ENCODE results near the gene ATG14.
"Not testable (repeated sequence)": the region's sequence is repeated elsewhere in the genome, so short reads cannot be mapped to it uniquely, and the experiment has no call there.

The ATG14 gene

GRCh38 chr14:55411426-55412389 lies at the start of gene ATG14:
Gene ATG14 (minus strand): TSS chr14:55411830. CDS start chr14:55411822, 8 bp downstream.
- DNase-seq (ENCODE audit: low spot score): peak; percentile 83

DNA sequence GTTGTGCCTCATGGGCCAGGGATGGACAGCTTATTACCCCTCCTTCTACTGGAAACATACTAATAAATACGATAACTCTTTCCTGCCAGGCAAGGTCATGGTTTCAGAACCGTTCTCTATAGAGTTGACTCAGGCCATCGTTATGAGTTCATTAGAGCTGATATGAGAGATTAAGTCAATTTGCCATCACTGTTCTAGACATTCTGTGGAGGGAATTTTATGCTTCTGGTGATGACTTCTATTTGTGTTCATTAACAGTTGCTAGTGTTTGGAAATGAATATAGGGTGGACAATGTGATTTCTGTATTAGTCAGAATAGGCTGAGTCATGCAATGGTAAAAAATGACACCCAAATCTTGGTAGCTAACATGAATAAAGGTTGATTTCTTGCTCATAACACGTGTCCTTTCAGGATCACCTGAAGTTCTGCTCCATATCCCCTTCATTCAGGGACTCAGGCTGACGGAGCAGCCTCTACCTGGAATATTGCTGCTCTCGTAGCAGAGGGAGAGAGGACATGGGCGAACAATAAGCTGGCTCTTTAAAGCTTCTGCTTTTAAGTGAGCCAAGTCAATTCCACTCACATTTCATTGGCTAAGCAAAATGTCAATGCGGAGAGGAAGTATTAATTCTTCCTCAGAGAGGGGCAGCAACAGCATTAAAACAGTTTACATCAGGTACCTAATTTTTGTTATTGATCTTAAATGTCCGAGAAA lies 47.3 kb upstream of the ATG14 start:
- DNase-seq (ENCODE audit: low spot score): peak; percentile 85

DNA sequence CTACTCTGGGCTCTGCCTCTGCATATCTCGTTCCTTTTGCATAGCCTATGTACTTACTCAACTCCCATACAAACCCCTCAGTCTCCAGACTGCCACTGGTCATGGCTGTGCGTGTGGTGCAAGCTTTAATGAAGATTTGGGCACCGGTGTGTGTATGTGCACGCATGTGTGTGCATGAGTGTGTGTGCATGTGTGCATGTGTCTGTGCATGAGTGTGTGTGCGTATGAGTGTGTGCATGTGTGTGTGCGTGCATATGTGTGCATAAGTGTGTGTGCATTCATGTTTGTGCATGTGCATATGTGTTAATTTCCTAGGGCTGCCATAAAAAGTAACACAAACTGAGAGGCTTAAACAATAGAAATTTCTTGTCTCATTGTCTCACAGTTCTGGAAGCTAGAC lies 45.9 kb upstream of the ATG14 start:
- no peak for DNase-seq (ENCODE audit: low spot score)

DNA sequence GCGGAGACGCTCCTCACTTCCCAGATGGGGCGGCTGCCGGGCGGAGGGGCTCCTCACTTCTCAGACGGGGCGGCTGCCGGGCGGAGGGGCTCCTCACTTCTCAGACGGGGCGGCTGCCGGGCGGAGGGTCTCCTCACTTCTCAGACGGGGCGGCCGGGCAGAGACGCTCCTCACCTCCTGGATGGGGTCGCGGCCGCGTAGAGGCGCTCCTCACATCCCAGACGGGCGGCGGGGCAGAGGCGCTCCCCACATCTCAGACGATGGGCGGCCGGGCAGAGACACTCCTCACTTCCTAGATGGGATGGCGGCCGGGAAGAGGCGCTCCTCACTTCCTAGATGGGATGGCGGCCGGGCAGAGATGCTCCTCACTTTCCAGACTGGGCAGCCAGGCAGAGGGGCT lies 44.8 kb upstream of the ATG14 start:
- not testable (repeated sequence) for DNase-seq (ENCODE audit: low spot score)

- DNase-seq (ENCODE audit: low spot score): no peak
Observed at GRCh38 chr14:55454264-55455002, 42.8 kb upstream of the ATG14 start.

- no peak for DNase-seq (ENCODE audit: low spot score)
Observed at GRCh38 chr14:55451950-55452349, 40.3 kb upstream of the ATG14 start.

DNA sequence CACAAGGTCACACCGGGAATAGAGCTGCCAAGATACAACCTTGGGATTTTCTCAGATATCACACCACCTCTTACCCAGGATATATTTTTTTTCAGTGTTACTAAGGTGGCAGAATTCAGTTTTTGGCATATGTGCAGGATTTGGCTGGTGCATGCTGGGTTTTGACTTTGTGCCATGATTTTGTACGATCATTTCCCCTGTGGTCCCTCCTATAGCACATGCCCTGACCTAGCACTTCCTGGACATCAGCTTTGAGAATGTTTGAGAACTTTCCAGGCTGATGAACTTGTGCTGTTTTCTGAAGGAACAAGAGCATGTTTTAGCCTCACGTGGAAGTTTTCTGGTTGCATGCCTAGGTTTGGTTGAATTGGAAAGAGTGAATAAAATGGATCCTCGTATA lies 39.8 kb upstream of the ATG14 start:
- no peak for DNase-seq (ENCODE audit: low spot score)

- DNase-seq (ENCODE audit: low spot score): no peak
Observed at GRCh38 chr14:55450987-55451386, 39.4 kb upstream of the ATG14 start.

- DNase-seq (ENCODE audit: low spot score): no peak
Observed at GRCh38 chr14:55450539-55450938, 38.9 kb upstream of the ATG14 start.

DNA sequence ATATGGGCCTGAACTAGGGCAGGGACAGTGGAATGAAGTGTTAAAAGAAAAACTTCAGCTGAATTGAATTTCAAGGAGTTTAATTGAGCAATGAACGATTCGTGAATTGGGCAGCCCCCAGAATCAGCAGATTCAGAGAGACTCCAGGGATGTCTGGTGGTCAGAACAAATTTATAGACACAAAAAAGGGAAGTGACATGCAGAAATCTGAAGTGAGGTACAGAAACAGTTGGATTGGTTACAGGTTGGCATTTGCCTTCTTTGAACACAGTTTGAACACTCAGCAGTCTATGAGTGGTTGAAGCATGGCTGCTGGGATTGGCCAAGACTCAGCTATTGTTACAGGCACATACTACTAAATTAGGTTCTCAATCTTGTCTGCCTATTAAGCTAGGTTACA lies 38.5 kb upstream of the ATG14 start:
- no peak for DNase-seq (ENCODE audit: low spot score)

DNA sequence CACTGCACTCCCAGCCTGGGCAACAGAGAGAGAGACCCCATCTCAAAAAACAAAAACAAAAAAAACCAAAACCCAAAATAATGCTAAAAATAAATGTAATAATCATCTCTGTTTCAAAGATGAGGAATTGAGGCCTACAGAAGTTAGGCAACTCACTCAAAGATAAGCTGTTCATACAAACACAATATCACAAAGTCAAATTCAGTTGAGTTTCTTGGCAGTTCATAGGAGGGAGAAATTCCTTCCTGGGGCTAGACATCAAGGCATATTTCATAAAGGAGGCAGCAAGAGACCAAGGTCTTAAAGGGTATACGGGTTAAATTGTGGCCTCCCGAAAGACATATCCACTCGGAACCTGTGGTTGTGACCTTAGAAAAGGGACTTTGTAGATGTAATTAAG lies 37.5 kb upstream of the ATG14 start:
- DNase-seq (ENCODE audit: low spot score): no peak

DNA sequence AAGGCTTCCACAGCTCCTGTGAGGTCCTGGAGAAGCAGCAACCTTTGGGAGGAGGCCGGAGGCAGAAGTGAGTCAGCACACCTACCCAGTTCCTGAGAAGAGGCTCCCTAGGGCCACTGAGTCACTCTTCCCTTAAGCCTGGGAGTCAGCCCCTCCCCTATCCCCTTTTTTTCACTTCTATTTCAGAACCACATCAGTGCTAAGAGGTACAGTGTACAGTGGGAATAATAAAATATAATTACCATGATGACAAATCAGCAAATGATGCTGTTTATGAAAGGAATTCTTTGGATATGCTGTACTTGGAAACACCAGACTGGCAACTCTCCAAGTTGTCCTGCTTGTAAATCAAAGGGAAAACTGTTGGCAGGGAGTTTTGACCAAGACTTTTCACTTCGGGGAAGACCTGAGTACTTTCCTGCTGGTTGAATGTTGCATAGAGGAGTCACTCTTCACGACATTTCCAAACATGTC lies 36.5 kb upstream of the ATG14 start:
- DNase-seq (ENCODE audit: low spot score): peak; percentile 34

- no peak for DNase-seq (ENCODE audit: low spot score)
Observed at GRCh38 chr14:55446833-55447232, 35.2 kb upstream of the ATG14 start.

GRCh38 chr14:55446127-55446736 lies 34.6 kb upstream of the ATG14 start:
- peak; percentile 78 for DNase-seq (ENCODE audit: low spot score)

GRCh38 chr14:55441286-55441685 lies 29.7 kb upstream of the ATG14 start:
- no peak for DNase-seq (ENCODE audit: low spot score)

DNA sequence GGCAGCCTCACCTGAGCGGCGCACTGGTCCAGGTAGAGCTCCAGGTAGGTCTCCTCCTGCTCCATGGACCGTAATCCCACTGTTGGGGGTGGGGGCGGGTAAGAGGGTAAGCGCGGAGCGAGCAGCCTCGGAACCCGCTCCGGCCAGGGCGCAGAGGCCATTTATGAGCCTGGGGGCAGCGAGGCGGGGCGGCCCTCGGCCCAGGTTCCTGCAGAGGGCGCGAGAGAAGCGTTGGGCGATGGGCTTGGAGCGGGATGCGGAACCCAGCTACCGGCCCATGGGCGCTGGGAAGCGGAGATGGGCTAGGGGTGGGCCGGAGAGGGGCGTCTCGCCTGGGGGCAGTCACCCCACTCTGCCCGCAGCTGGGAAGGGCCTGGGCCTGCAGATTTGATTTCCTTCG lies 28.8 kb upstream of the ATG14 start, which contains the start of gene TBPL2:
TSS of gene TBPL2 (minus strand) at position 232 of the 400 bp plus-strand sequence. CDS start at position 65, 167 bp downstream.
- no peak for DNase-seq (ENCODE audit: low spot score)

- peak; percentile 35 for DNase-seq (ENCODE audit: low spot score)
Observed at GRCh38 chr14:55438066-55438683, 26.5 kb upstream of the ATG14 start.

- no peak for DNase-seq (ENCODE audit: low spot score)
Observed at GRCh38 chr14:55436931-55437330, 25.3 kb upstream of the ATG14 start.

GRCh38 chr14:55436519-55436918 lies 24.9 kb upstream of the ATG14 start:
- no peak for DNase-seq (ENCODE audit: low spot score)

GRCh38 chr14:55434805-55435174 lies 23.2 kb upstream of the ATG14 start:
- DNase-seq (ENCODE audit: low spot score): no peak

Measured in activated CD4-positive, alpha-beta T cell treated with anti-CD3 and anti-CD28 coated beads, Interleukin-2, Interleukin-4, amounts not matched to agents 100 ng/mL and 50 ng/mL, durations not matched to agents 16 hours and 8 hours (primary cell).